Liver (tissue), 9 donors: ENCODE results near the gene TEKTIP1. TPM values are rescaled to one million over a fixed set of nuclear protein-coding genes. Genes with fewer than 3 reads are reported as not detected.

Source experiments
- DNase-seq: peaks from one replicate; pipeline ENCODE4 v3.0.0-alpha.2; 2017; ENCODE audit warnings: low spot score
- H3K27ac ChIP-seq, 2 donors: one replicate each; pipeline ENCODE4 v1.7.0; 2013; ENCODE audit warnings: inconsistent platforms in 2 of 2, low read length in 2 of 2, control low read depth in 1 of 2, low read depth in 1 of 2, mild to moderate bottlenecking in 1 of 2
- H3K27me3 ChIP-seq, 4 donors: one replicate each; pipeline versions ENCODE4 v1.6.1 to v1.7.0; 2013; ENCODE audit warnings: low read length in 3 of 4, inconsistent platforms in 1 of 4, mild to moderate bottlenecking in 1 of 4, moderate library complexity in 1 of 4; ENCODE audit not compliant: control insufficient read depth in 4 of 4, insufficient read depth in 4 of 4
- H3K36me3 ChIP-seq, 4 donors: one replicate each; pipeline versions ENCODE4 v1.6.1 to v1.7.0; 2013; ENCODE audit warnings: low read length in 3 of 4, mild to moderate bottlenecking in 3 of 4, low read depth in 1 of 4, moderate library complexity in 1 of 4; ENCODE audit not compliant: control insufficient read depth in 4 of 4, insufficient read depth in 3 of 4
- H3K4me1 ChIP-seq, 4 donors: one replicate each; pipeline versions ENCODE4 v1.6.1 to v1.7.0; 2013; ENCODE audit warnings: low read length in 3 of 4, mild to moderate bottlenecking in 3 of 4, moderate library complexity in 1 of 4; ENCODE audit not compliant: control insufficient read depth in 4 of 4, insufficient read depth in 4 of 4
- H3K4me3 ChIP-seq, 3 donors: one replicate each; pipeline versions ENCODE4 v1.6.1 to v1.7.0; 2013; ENCODE audit warnings: low read length in 3 of 3, control low read depth in 1 of 3, low read depth in 1 of 3, mild to moderate bottlenecking in 1 of 3
- H3K9ac ChIP-seq, 2 donors: one replicate each; pipeline ENCODE4 v1.7.0; 2013; ENCODE audit warnings: low read length in 2 of 2, mild to moderate bottlenecking in 2 of 2, moderate library complexity in 2 of 2, control low read depth in 1 of 2, low read depth in 1 of 2
- H3K9me3 ChIP-seq, 4 donors: one replicate each; pipeline versions ENCODE4 v1.6.1 to v1.7.0; 2013; ENCODE audit warnings: low read length in 3 of 4; ENCODE audit not compliant: control insufficient read depth in 4 of 4
- ATF3 ChIP-seq: IDR thresholded peaks from 2 replicates; pipeline ENCODE4 v1.6.1; 2016; ENCODE audit warnings: antibody characterized with exemption
- GABPA ChIP-seq, 2 donors: IDR thresholded peaks in 1 of 2; conservative IDR thresholded peaks in 1 of 2; 2 replicates each; pipeline ENCODE4 v1.6.1; 2016; ENCODE audit warnings: antibody characterized with exemption in 2 of 2, mild to moderate bottlenecking in 1 of 2, moderate library complexity in 1 of 2
- MAX ChIP-seq: IDR thresholded peaks from 2 replicates; pipeline ENCODE4 v1.6.1; 2016; ENCODE audit warnings: antibody characterized with exemption
- RXRA ChIP-seq, 2 donors: IDR thresholded peaks; 2 replicates each; pipeline ENCODE4 v1.6.1; 2017 to 2018; ENCODE audit warnings: antibody characterized with exemption in 2 of 2, mild to moderate bottlenecking in 1 of 2
- SP1 ChIP-seq: IDR thresholded peaks from 2 replicates; pipeline ENCODE4 v1.6.1; 2018; ENCODE audit warnings: antibody characterized with exemption, mild to moderate bottlenecking
- TAF1 ChIP-seq: conservative IDR thresholded peaks from 2 replicates; pipeline ENCODE4 v1.6.1; 2016; ENCODE audit warnings: antibody characterized with exemption, mild to moderate bottlenecking
- YY1 ChIP-seq: IDR thresholded peaks from 2 replicates; pipeline ENCODE4 v1.6.1; 2016; ENCODE audit warnings: antibody characterized with exemption, mild to moderate bottlenecking
- WGBS: extraction: QIAGEN DNeasy Blood & Tissue Kit; methylation state at CpG from one replicate; pipeline ENCODE4 v1.1.7; 2013; 5-methylcytosine and 5-hydroxymethylcytosine counted together
- polyA plus RNA-seq, 2 donors: library from polyadenylated mRNA; stranded (reverse) in 1 of 2; unstranded in 1 of 2; fragments of 200-250 nt in 1 of 2; fragments of >200 nt in 1 of 2; fragmentation: Nextera tagmentation in 1 of 2; extraction: Ambion mirVana in 1 of 2; gene quantifications; one replicate each; pipeline versions ENCODE4 v1.2.1 to v1.2.3, GENCODE V29; 2013 to 2015
- total RNA-seq, 2 donors: library from RNA; depleted of rRNA; stranded (reverse); fragments of >200 nt; gene quantifications; one replicate each; pipeline ENCODE4 v1.2.3, GENCODE V29; 2014
- TF ChIP-seq, protein P1 (sequence below): IDR thresholded peaks from 2 replicates; pipeline ENCODE4 v1.6.1; 2016; ENCODE audit warnings: antibody characterized with exemption, mild to moderate bottlenecking
- TF ChIP-seq, protein P2 (sequence below): IDR thresholded peaks from 2 replicates; pipeline ENCODE4 v1.6.1; 2016; ENCODE audit warnings: antibody characterized with exemption
- donor health status: healthy.
- donor health status: healthy.
- donor health status: healthy.
- donor health status: healthy.
- donor health status: healthy.

TEKTIP1 gene
- total and polyA plus RNA-seq, 4 donors: 0.17 TPM; not detected in 3

- 77% methylated on average over 10 of the region's 10 CpGs for WGBS
- H3K4me3 ChIP-seq: no peak overlapping the region
- no peaks in the 10 kb centered on the region for H3K9me3 ChIP-seq
- H3K36me3 ChIP-seq: peaks cover 0 to 10% (median 5%) of the 10 kb centered on the region in 4 donors
- DNase-seq: no peak
- H3K4me1 ChIP-seq: peaks cover 0 to 5% (median 1%) of the 10 kb centered on the region in 4 donors
- H3K9ac ChIP-seq: no peak overlapping the region
- no peak overlapping the region for H3K27ac ChIP-seq
- TF ChIP-seq GABPA (IDR thresholded peaks at IDR 0.05 in 1 of 2, conservative IDR thresholded peaks at IDR 0.05 in 1 of 2) (no peak), ATF3 (no peak), TAF1 (no peak), MAX (no peak), SP1 (no peak)
- no peaks in the 10 kb centered on the region for H3K27me3 ChIP-seq
Observed at GRCh38 chr19:3545669-3546034, 6.7 kb downstream of the TEKTIP1 start.

DNA sequence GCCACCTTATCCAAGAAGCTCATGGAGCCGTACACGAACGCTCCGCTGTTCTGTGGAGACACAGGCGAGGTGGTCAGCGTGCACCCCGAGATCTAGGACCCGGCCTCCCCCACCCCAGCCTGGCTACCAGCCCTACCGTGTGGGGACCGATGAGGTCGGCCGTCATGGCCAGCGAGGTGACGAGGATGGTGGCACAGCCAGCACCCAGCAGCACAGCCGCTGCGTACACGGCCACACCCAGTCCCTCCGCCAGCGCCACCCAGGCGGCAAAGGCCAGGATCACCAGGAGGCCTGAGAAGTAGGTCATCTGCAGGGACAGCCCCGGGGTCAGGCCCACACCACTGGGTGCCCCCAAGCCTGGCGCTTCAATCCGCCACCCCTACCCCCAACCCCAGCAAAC, 7.1 kb downstream of the TEKTIP1 start:
- 84% methylated on average over 23 of the region's 23 CpGs for WGBS
- peaks cover 0 to 12% (median 8%) of the 10 kb centered on the region in 4 donors for H3K36me3 ChIP-seq

DNA sequence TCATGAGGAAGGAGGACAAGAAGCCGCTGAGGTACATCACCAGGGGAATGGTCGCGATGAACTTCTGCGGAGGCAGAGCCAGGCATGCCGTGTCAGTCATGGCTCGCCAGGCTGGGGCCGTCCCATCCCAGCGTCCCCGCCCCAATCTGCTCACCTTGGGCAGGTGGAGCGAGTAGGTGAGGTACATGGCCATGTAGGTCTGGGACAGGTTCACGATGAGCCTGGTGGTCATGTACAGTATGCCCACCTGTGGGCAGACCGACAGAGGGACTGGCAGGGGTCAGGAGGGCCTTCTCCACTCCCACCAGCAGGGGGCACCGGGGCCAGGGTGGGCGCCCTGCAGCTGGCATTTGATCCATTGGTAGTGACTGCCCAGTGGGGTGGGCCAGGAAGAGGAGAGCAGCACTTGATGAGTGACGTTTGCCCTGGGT, 8.3 kb downstream of the TEKTIP1 start:
- Histone ChIP-seq H3K36me3 (peaks cover 0 to 12% (median 8%) of the 10 kb centered on the region in 4 donors), H3K9me3 (no peaks in the 10 kb centered on the region), H3K27me3 (no peaks in the 10 kb centered on the region), H3K9ac (no peak overlapping the region), H3K4me1 (peaks cover 0 to 5% (median 1%) of the 10 kb centered on the region in 4 donors), H3K27ac (no peak overlapping the region), H3K4me3 (no peak overlapping the region)
- no peak for DNase-seq
- 92% methylated on average over 15 of the region's 15 CpGs for WGBS
- TF ChIP-seq, protein P1, sequence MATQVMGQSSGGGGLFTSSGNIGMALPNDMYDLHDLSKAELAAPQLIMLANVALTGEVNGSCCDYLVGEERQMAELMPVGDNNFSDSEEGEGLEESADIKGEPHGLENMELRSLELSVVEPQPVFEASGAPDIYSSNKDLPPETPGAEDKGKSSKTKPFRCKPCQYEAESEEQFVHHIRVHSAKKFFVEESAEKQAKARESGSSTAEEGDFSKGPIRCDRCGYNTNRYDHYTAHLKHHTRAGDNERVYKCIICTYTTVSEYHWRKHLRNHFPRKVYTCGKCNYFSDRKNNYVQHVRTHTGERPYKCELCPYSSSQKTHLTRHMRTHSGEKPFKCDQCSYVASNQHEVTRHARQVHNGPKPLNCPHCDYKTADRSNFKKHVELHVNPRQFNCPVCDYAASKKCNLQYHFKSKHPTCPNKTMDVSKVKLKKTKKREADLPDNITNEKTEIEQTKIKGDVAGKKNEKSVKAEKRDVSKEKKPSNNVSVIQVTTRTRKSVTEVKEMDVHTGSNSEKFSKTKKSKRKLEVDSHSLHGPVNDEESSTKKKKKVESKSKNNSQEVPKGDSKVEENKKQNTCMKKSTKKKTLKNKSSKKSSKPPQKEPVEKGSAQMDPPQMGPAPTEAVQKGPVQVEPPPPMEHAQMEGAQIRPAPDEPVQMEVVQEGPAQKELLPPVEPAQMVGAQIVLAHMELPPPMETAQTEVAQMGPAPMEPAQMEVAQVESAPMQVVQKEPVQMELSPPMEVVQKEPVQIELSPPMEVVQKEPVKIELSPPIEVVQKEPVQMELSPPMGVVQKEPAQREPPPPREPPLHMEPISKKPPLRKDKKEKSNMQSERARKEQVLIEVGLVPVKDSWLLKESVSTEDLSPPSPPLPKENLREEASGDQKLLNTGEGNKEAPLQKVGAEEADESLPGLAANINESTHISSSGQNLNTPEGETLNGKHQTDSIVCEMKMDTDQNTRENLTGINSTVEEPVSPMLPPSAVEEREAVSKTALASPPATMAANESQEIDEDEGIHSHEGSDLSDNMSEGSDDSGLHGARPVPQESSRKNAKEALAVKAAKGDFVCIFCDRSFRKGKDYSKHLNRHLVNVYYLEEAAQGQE: no peak
- TF ChIP-seq, protein P2, sequence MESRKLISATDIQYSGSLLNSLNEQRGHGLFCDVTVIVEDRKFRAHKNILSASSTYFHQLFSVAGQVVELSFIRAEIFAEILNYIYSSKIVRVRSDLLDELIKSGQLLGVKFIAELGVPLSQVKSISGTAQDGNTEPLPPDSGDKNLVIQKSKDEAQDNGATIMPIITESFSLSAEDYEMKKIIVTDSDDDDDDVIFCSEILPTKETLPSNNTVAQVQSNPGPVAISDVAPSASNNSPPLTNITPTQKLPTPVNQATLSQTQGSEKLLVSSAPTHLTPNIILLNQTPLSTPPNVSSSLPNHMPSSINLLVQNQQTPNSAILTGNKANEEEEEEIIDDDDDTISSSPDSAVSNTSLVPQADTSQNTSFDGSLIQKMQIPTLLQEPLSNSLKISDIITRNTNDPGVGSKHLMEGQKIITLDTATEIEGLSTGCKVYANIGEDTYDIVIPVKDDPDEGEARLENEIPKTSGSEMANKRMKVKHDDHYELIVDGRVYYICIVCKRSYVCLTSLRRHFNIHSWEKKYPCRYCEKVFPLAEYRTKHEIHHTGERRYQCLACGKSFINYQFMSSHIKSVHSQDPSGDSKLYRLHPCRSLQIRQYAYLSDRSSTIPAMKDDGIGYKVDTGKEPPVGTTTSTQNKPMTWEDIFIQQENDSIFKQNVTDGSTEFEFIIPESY: no peak
- no peak for TF ChIP-seq RXRA (IDR thresholded peaks at IDR 0.05)
- TF ChIP-seq ATF3: no peak

More for the DNA sequence above, 7.1 kb downstream of the TEKTIP1 start:
- H3K27me3 ChIP-seq: no peaks in the 10 kb centered on the region
- peaks cover 0 to 5% (median 1%) of the 10 kb centered on the region in 4 donors for H3K4me1 ChIP-seq
- TF ChIP-seq, protein P1: no peak
- TF ChIP-seq ATF3 (no peak), TAF1 (no peak), MAX (no peak), YY1 (no peak), GABPA (IDR thresholded peaks at IDR 0.05 in 1 of 2, conservative IDR thresholded peaks at IDR 0.05 in 1 of 2) (no peak)
- H3K9me3 ChIP-seq: no peaks in the 10 kb centered on the region
- no peak for DNase-seq
- no peak overlapping the region for H3K9ac ChIP-seq
- no peak overlapping the region for H3K4me3 ChIP-seq
- no peak overlapping the region for H3K27ac ChIP-seq
